ENCODE data around the gene KCNAB2. TPM values are rescaled to one million over a fixed set of nuclear protein-coding genes. Genes with fewer than 3 reads are reported as not detected.

KCNAB2 gene
- total RNA-seq, 1 experiment from 2014 or later: 10.3 TPM

- TF ChIP-seq FOXP1 (CRISPR knock-in tag; IDR thresholded peaks at IDR 0.05; ENCODE audit: borderline replicate concordance) (no peak), HMGXB4 (CRISPR knock-in tag; IDR thresholded peaks at IDR 0.05) (no peak), NFYB (CRISPR knock-in tag; conservative IDR thresholded peaks at IDR 0.05; ENCODE audit: low read depth) (no peak)
These were observed 67.0 kb downstream of the KCNAB2 start (continued) for GRCh38 chr1:6112690-6113005.

- CTCF ChIA-PET: interaction anchor here (0.8 to 1.2 kb wide), 4 partner anchors 28 to 301 kb away, joined by 3 to 6 read pairs (median 3); no protein-coding TSS in a partner anchor
- H3K27me3 Mint-ChIP-seq (ENCODE audit: low read depth): peaks cover 5% of the 10 kb centered on the region
- ATAC-seq (no peak), DNase-seq (ENCODE audit: low spot score) (peak; percentile 5)
- POLR2A ChIA-PET: no interaction called here
- no peak overlapping the region for H3K27ac Mint-ChIP-seq
- H3K4me3 Mint-ChIP-seq: no peak overlapping the region
- peaks cover 26% of the 10 kb centered on the region for H3K9me3 Mint-ChIP-seq
- TF ChIP-seq ZBTB43 (CRISPR knock-in tag; IDR thresholded peaks at IDR 0.05): no peak
- no peak for TF ChIP-seq IRF1 (CRISPR knock-in tag; IDR thresholded peaks at IDR 0.05)
- no peak for TF ChIP-seq CREM (CRISPR knock-in tag; IDR thresholded peaks at IDR 0.05)
- no peak for TF ChIP-seq TCF7 (CRISPR knock-in tag; IDR thresholded peaks at IDR 0.05; ENCODE audit: low read depth)
- TF ChIP-seq PRDM15 (CRISPR knock-in tag; IDR thresholded peaks at IDR 0.05): no peak
- no peak for TF ChIP-seq SOX15 (CRISPR knock-in tag; IDR thresholded peaks at IDR 0.05)
- no peak for TF ChIP-seq MLX (CRISPR knock-in tag; IDR thresholded peaks at IDR 0.05)
- no peak for TF ChIP-seq ZNF232 (CRISPR knock-in tag; IDR thresholded peaks at IDR 0.05)
- no peak for TF ChIP-seq CTCF (IDR thresholded peaks at IDR 0.05)
- TF ChIP-seq JAZF1 (CRISPR knock-in tag; IDR thresholded peaks at IDR 0.05): no peak
- TF ChIP-seq ZNF396 (CRISPR knock-in tag; IDR thresholded peaks at IDR 0.05; ENCODE audit: borderline replicate concordance): no peak
- no peak for TF ChIP-seq USF2 (CRISPR knock-in tag; IDR thresholded peaks at IDR 0.05)
- no peaks in the 10 kb centered on the region for H3K36me3 Mint-ChIP-seq
- H3K4me1 Mint-ChIP-seq: no peaks in the 10 kb centered on the region
These were observed 67.4 kb downstream of the KCNAB2 start for GRCh38 chr1:6113116-6113515.

Measured in WTC11 (cell line).